Prostate gland (tissue), 2 donors: Measurements from ENCODE around the gene TCF12. TPM values are rescaled to one million over a fixed set of nuclear protein-coding genes. Genes with fewer than 3 reads are reported as not detected.

Experiments used
- DNase-seq: peaks from one replicate; pipeline ENCODE4 v3.0.0-alpha.2; 2019; ENCODE audit warnings: low spot score
- H3K27ac ChIP-seq, 2 donors: fragments of 200-600 bp; sonication (generic); 2 replicates each; pipeline ENCODE4 v1.5.1; 2017 to 2019
- H3K27me3 ChIP-seq: fragments of 200-600 bp; sonication (generic); replicated peaks from 2 replicates; pipeline ENCODE4 v1.5.1; 2019; ENCODE audit not compliant: insufficient read depth
- H3K36me3 ChIP-seq, 2 donors: fragments of 200-600 bp; sonication (generic); 1 replicate in 1 of 2; 2 replicates in 1 of 2; pipeline versions ENCODE4 v1.5.1 to v1.8.1; 2017 to 2019
- H3K4me1 ChIP-seq: fragments of 200-600 bp; sonication (generic); replicated peaks from 2 replicates; pipeline ENCODE4 v1.5.1; 2019
- H3K4me3 ChIP-seq, 2 donors: fragments of 200-600 bp; sonication (generic); 2 replicates each; pipeline ENCODE4 v1.5.1; 2017 to 2019
- H3K9me3 ChIP-seq: fragments of 200-600 bp; sonication (generic); 2 replicates; pipeline ENCODE4 v1.5.1; 2017
- CTCF ChIP-seq, 4 experiments: fragments of 200-600 bp in 2 of 4; fragments of 450-650 bp in 2 of 4; sonication (generic) in 2 of 4; IDR thresholded peaks; 1 replicate in 3 of 4; 2 replicates in 1 of 4; pipeline ENCODE4 v1.5.1; 2016 to 2019; ENCODE audit warnings: antibody characterized with exemption in 4 of 4, mild to moderate bottlenecking in 2 of 4, moderate library complexity in 2 of 4
- POLR2A ChIP-seq: fragments of 450-650 bp; IDR thresholded peaks from one replicate; pipeline ENCODE4 v1.6.1; 2016; ENCODE audit warnings: antibody characterized with exemption, mild to moderate bottlenecking
- POLR2AphosphoS5 ChIP-seq: sonication (generic); formaldehyde crosslinking; IDR thresholded peaks from one replicate; pipeline ENCODE4 v1.6.1; 2017; ENCODE audit warnings: antibody characterized with exemption
- WGBS: methylation state at CpG from one replicate; pipeline ENCODE4 v1.1.5; 2018; 5-methylcytosine and 5-hydroxymethylcytosine counted together
- intact Hi-C: fragments of 100-400 bp; cut with DNase I; formaldehyde crosslinking; loops from one replicate; pipeline ENCODE4 v1.14.2; 2022
- small RNA-seq, 2 donors: library from RNA; depleted of rRNA; stranded (forward); fragments of <200 nt; gene quantifications; one replicate each; pipeline ENCODE3, GENCODE V24; 2016
- total RNA-seq, 2 donors: library from RNA; depleted of rRNA; stranded (reverse); fragments of >200 nt; gene quantifications; one replicate each; pipeline ENCODE4 v1.1.0, GENCODE V29; 2016

Gene TCF12
- total RNA-seq, 2 donors from 2014 or later: 95.4 to 123 TPM

GRCh38 chr15:57335719-57336118, 417.3 kb downstream of the TCF12 start:
- Histone ChIP-seq H3K27ac (no peak overlapping the region), H3K4me1 (no peaks in the 10 kb centered on the region), H3K9me3 (no peaks in the 10 kb centered on the region), H3K4me3 (no peak overlapping the region), H3K36me3 (no peaks in the 10 kb centered on the region), H3K27me3 (no peaks in the 10 kb centered on the region)
- intact Hi-C loops: no loop called here
- WGBS: 75% methylated on average over 7 of the region's 7 CpGs
- TF ChIP-seq POLR2AphosphoS5 (no peak), POLR2A (no peak), CTCF (IDR thresholded peaks at IDR 0.05) (no peak)
- DNase-seq: no peak

- no peaks in the 10 kb centered on the region for H3K36me3 ChIP-seq
- DNase-seq: no peak
Measured at GRCh38 chr15:57337868-57338411, 419.5 kb downstream of the TCF12 start.

GRCh38 chr15:57339321-57339720, 420.9 kb downstream of the TCF12 start:
- H3K27ac ChIP-seq: no peak overlapping the region

More at GRCh38 chr15:57337868-57338411, 419.5 kb downstream of the TCF12 start:
- no peak for TF ChIP-seq POLR2A
- TF ChIP-seq POLR2AphosphoS5: peak; percentile 34
- Histone ChIP-seq H3K27me3 (no peaks in the 10 kb centered on the region), H3K9me3 (no peaks in the 10 kb centered on the region), H3K4me1 (no peaks in the 10 kb centered on the region), H3K4me3 (no peak overlapping the region), H3K27ac (no peak overlapping the region)
- WGBS: 54% methylated on average over 15 of the region's 15 CpGs
- intact Hi-C loops: no loop called here

More at GRCh38 chr15:57339321-57339720, 420.9 kb downstream of the TCF12 start:
- intact Hi-C loops: no loop called here
- H3K4me3 ChIP-seq: no peak overlapping the region
- no peaks in the 10 kb centered on the region for H3K36me3 ChIP-seq
- no peaks in the 10 kb centered on the region for H3K27me3 ChIP-seq
- no peaks in the 10 kb centered on the region for H3K4me1 ChIP-seq
- TF ChIP-seq POLR2AphosphoS5 (no peak), CTCF (IDR thresholded peaks at IDR 0.05) (no peak), POLR2A (no peak)
- 94% methylated on average over 5 of the region's 5 CpGs for WGBS
- DNase-seq: no peak
- H3K9me3 ChIP-seq: no peaks in the 10 kb centered on the region

Small RNA genes lying within 50 kb of the gene (small RNA-seq; reads per million reads assigned to genes)
- gene RF01210: 0 reads per million in 2 donors

Other genes with a start within 250 kb of the TCF12 start
- gene ZNF280D, start 185.1 kb upstream of the TCF12 start, total RNA-seq: 10 to 100 TPM; 35.1 to 44.2 TPM